B cell (primary cell): ENCODE results near the gene C1orf115. TPM values are rescaled to one million over a fixed set of nuclear protein-coding genes. Genes with fewer than 3 reads are reported as not detected.

ENCODE experiments used
- ATAC-seq: fragments of 200-7000 bp; cut with Tn5 transposase; one replicate; pipeline ENCODE4 v1.10.0; 2021; ENCODE audit warnings: low read depth, mild to moderate bottlenecking, moderate number of reproducible peaks, moderate library complexity
- CTCF ChIA-PET: fragments of 350-600 bp; sonication (Branson Sonifier 250); formaldehyde crosslinking; loops from one replicate; lab custom pipeline; 2021; ENCODE audit warnings: antibody characterized with exemption, inconsistent platforms; lab: Charles Lee
- POLR2A ChIA-PET: fragments of 350-600 bp; sonication (Branson Sonifier 250); formaldehyde crosslinking; loops from one replicate; lab custom pipeline; 2021; ENCODE audit warnings: antibody characterized with exemption; lab: Charles Lee
- DNase-seq: peaks from one replicate; pipeline ENCODE4 v3.0.0; 2013
- H2AFZ ChIP-seq: 2 replicates; pipeline ENCODE4 v1.6.1; 2012; ENCODE audit warnings: mild to moderate bottlenecking, low read depth, low read length; ENCODE audit not compliant: insufficient read depth, poor library complexity, severe bottlenecking
- H3K27ac ChIP-seq, 2 donors: 1 replicate in 1 of 2; 2 replicates in 1 of 2; pipeline ENCODE4 v1.5.1; 2012 to 2013; ENCODE audit warnings: low read length in 2 of 2, mild to moderate bottlenecking in 2 of 2, moderate library complexity in 1 of 2
- H3K27me3 ChIP-seq, 4 experiments: fragments of 200-600 bp in 1 of 4; sonication (generic) in 1 of 4; replicated peaks in 1 of 4; 1 replicate in 2 of 4; 2 replicates in 2 of 4; pipeline versions ENCODE4 v1.6.1 to v1.7.0; 2013 to 2016; ENCODE audit warnings: low read length in 3 of 4, mild to moderate bottlenecking in 2 of 4, mixed read lengths in 1 of 4, moderate library complexity in 1 of 4; ENCODE audit not compliant: insufficient read depth in 4 of 4, control insufficient read depth in 3 of 4; ENCODE audit errors: control extremely low read depth in 1 of 4
- H3K36me3 ChIP-seq, 2 experiments: replicated peaks in 1 of 2; 1 replicate in 1 of 2; 2 replicates in 1 of 2; pipeline versions ENCODE4 v1.6.1 to v1.7.1; 2013; ENCODE audit warnings: low read length in 1 of 2; ENCODE audit not compliant: insufficient read depth in 2 of 2, control insufficient read depth in 1 of 2; ENCODE audit errors: control extremely low read depth in 1 of 2, extremely low read depth in 1 of 2
- H3K4me1 ChIP-seq, 2 donors: fragments of 200-600 bp in 1 of 2; sonication (generic) in 1 of 2; 1 replicate in 1 of 2; 2 replicates in 1 of 2; pipeline versions ENCODE4 v1.5.1 to v1.6.1; 2013 to 2017; ENCODE audit warnings: low read length in 2 of 2; ENCODE audit not compliant: control insufficient read depth in 2 of 2, insufficient read depth in 2 of 2
- H3K4me2 ChIP-seq: replicated peaks from 2 replicates; pipeline ENCODE3; 2012; ENCODE audit warnings: mild to moderate bottlenecking, low read depth, low read length; ENCODE audit not compliant: poor library complexity, severe bottlenecking
- H3K4me3 ChIP-seq, 5 experiments: fragments of 200-600 bp in 1 of 5; sonication (generic) in 1 of 5; 1 replicate in 3 of 5; 2 replicates in 2 of 5; pipeline versions ENCODE4 v1.5.1 to v1.7.0; 2011 to 2016; ENCODE audit warnings: low read length in 4 of 5, mild to moderate bottlenecking in 4 of 5, low read depth in 2 of 5, control low read depth in 1 of 5, moderate library complexity in 1 of 5; ENCODE audit not compliant: insufficient read depth in 1 of 5; ENCODE audit errors: control extremely low read depth in 1 of 5, extremely low read depth in 1 of 5
- H3K79me2 ChIP-seq: fragments of 200-600 bp; sonication (generic); one replicate; pipeline ENCODE4 v1.6.0; 2016; ENCODE audit warnings: low read length; ENCODE audit not compliant: control insufficient read depth, insufficient read depth
- H3K9ac ChIP-seq: fragments of 200-600 bp; sonication (generic); 2 replicates; pipeline ENCODE4 v1.6.1; 2017; ENCODE audit warnings: mild to moderate bottlenecking, low read length, moderate library complexity
- H3K9me3 ChIP-seq, 3 donors: one replicate each; pipeline versions ENCODE4 v1.6.1 to v1.7.1; 2013; ENCODE audit warnings: low read length in 2 of 3; ENCODE audit not compliant: control insufficient read depth in 2 of 3, insufficient read depth in 1 of 3; ENCODE audit errors: control extremely low read depth in 1 of 3
- H4K20me1 ChIP-seq: 2 replicates; pipeline ENCODE4 v1.6.0; 2012; ENCODE audit warnings: mild to moderate bottlenecking, low read length; ENCODE audit not compliant: insufficient read depth, control insufficient read depth, poor library complexity, severe bottlenecking
- H3K27ac Mint-ChIP-seq: one replicate; pipeline ENCODE4 v1.8.0; 2021; ENCODE audit warnings: mixed read lengths
- H3K27me3 Mint-ChIP-seq: one replicate; pipeline ENCODE4 v1.8.0; 2021; ENCODE audit warnings: mixed read lengths
- H3K4me1 Mint-ChIP-seq: one replicate; pipeline ENCODE4 v1.8.0; 2021; ENCODE audit warnings: mixed read lengths
- H3K4me3 Mint-ChIP-seq: one replicate; pipeline ENCODE4 v1.8.0; 2021; ENCODE audit warnings: mixed read lengths
- H3K9me3 Mint-ChIP-seq: one replicate; pipeline ENCODE4 v1.8.0; 2022; ENCODE audit warnings: mixed read lengths; ENCODE audit not compliant: insufficient read depth
- EZH2 ChIP-seq: IDR thresholded peaks from 2 replicates; pipeline ENCODE4 v1.6.1; 2012; ENCODE audit warnings: borderline replicate concordance, low read depth, mild to moderate bottlenecking, moderate library complexity, low read length; ENCODE audit not compliant: insufficient read depth, poor library complexity, severe bottlenecking
- whole genome bisulfite sequencing: methylation state at CpG from one replicate; pipeline ENCODE4 v1.1.5; 2013; ENCODE audit warnings: missing lambda C conversion rate; ENCODE audit not compliant: insufficient coverage; 5-methylcytosine and 5-hydroxymethylcytosine counted together
- intact Hi-C: fragments of 100-400 bp; cut with micrococcal nuclease; formaldehyde crosslinking; loops from one replicate; pipeline ENCODE4 v1.10.0; 2022
- polyA plus RNA-seq: library from polyadenylated mRNA; depleted of rRNA; stranded (reverse); fragments of >200 nt; gene quantifications from 2 replicates; pipeline ENCODE4 v1.2.3, GENCODE V29; 2012
- total RNA-seq, 2 donors: library from RNA; stranded (reverse); fragments of 120-200 nt in 1 of 2; gene quantifications; 1 replicate in 1 of 2; 2 replicates in 1 of 2; pipeline versions ENCODE4 v1.2.3 to v1.2.4, GENCODE V29; 2013 to 2022
- TF ChIP-seq, protein P1 (sequence below): fragments of 200-600 bp; IDR thresholded peaks from one replicate; pipeline ENCODE4 v1.8.0; 2022; ENCODE audit warnings: antibody characterized with exemption, mild to moderate bottlenecking

Gene C1orf115
- total and polyA plus RNA-seq, 2 donors (not counting 1 experiment from before 2014, with no cell fraction given) = 6.4 to 19.5 TPM

DNA sequence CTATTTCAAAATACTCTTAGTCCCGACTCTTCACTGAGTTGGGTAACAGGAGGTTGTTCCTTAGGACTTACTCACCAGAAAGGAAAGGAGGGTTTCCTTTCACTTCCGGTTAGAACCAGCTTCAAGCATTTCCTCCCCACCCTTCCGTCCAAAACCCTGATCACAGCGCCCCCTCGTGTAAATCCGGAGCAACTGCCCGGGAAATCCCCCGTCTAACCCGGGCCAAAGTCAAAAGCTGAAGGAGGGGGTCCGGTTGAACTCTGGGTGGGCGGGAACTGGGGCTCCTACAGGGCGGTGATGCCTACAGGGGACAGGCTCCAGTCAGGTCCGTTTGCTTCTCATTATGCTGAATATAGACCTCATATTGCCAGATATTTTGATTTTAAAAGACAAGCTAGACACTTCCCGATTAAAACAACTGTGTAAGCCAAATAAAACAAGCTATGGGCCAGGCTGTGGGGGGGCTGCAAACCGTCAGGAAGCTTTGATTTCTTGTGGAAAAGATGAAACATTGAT is 43.0 kb downstream of the C1orf115 start:
- Histone ChIP-seq H2AFZ (peak overlapping the region; percentile 75), H3K4me3 (peak overlapping the region in 2 of 5 experiments; percentile 11 to 26)

More for the DNA sequence above, 43.0 kb downstream of the C1orf115 start:
- peaks cover 23% of the 10 kb centered on the region for H3K4me1 Mint-ChIP-seq
- Histone ChIP-seq H3K4me2 (peak overlapping the region; percentile 70), H3K9ac (peak overlapping the region; percentile 21), H3K36me3 (no peaks in the 10 kb centered on the region), H3K9me3 (peaks cover 0 to 3% (median 0%) of the 10 kb centered on the region in 3 donors), H3K4me1 (peaks cover 11% of the 10 kb centered on the region in 2 donors), H3K27me3 (no peaks in the 10 kb centered on the region), H4K20me1 (no peaks in the 10 kb centered on the region), H3K79me2 (no peaks in the 10 kb centered on the region), H3K27ac (no peak overlapping the region)
- intact Hi-C loops = loop anchor here (1.0 kb wide), 4 partner anchors 43 to 437 kb away; partner anchors contain the start of gene C1orf115
- TF ChIP-seq, protein P1, sequence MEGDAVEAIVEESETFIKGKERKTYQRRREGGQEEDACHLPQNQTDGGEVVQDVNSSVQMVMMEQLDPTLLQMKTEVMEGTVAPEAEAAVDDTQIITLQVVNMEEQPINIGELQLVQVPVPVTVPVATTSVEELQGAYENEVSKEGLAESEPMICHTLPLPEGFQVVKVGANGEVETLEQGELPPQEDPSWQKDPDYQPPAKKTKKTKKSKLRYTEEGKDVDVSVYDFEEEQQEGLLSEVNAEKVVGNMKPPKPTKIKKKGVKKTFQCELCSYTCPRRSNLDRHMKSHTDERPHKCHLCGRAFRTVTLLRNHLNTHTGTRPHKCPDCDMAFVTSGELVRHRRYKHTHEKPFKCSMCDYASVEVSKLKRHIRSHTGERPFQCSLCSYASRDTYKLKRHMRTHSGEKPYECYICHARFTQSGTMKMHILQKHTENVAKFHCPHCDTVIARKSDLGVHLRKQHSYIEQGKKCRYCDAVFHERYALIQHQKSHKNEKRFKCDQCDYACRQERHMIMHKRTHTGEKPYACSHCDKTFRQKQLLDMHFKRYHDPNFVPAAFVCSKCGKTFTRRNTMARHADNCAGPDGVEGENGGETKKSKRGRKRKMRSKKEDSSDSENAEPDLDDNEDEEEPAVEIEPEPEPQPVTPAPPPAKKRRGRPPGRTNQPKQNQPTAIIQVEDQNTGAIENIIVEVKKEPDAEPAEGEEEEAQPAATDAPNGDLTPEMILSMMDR = peak; percentile 87
- no peak for TF ChIP-seq EZH2
- DNase-seq (peak; percentile 85), ATAC-seq (peak; percentile 97)
- peak overlapping the region; percentile 72 for H3K27ac Mint-ChIP-seq
- H3K9me3 Mint-ChIP-seq = no peaks in the 10 kb centered on the region
- ChIA-PET CTCF (interaction anchor here (0.6 to 3.5 kb wide), 42 partner anchors 9 to 745 kb away, joined by 3 to 75 read pairs (median 6); partner anchors contain the start of genes C1orf115 and MTARC2), POLR2A (interaction anchor here (0.6 to 0.7 kb wide), 3 partner anchors 23 to 34 kb away, joined by 4 to 5 read pairs (median 4); no protein-coding TSS in a partner anchor)
- WGBS = 3% methylated on average over 9 of the region's 15 CpGs
- peak overlapping the region; percentile 57 for H3K4me3 Mint-ChIP-seq
- H3K27me3 Mint-ChIP-seq = no peaks in the 10 kb centered on the region
